ENCODE results near the gene RETN. TPM values are rescaled to one million over a fixed set of nuclear protein-coding genes. Genes with fewer than 3 reads are reported as not detected.

Gene RETN
- total and polyA plus RNA-seq, 10 donors: 5.4 to 60.6 (median 17.4) TPM

- Histone ChIP-seq H3K9me3 (no peaks in the 10 kb centered on the region), H3K4me3 (peak overlapping the region in 1 of 8 donors; percentile 59), H3K36me3 (peaks cover 0 to 8% (median 0%) of the 10 kb centered on the region in 6 donors), H3K27me3 (replicated peaks in 1 of 7) (peaks cover 0 to 25% (median 0%) of the 10 kb centered on the region in 7 donors), H3K4me1 (peaks cover 6 to 95% (median 40%) of the 10 kb centered on the region in 6 donors), H3K27ac (peak overlapping the region in 3 of 8 donors; percentile 19 to 88 (median 87))
- TF ChIP-seq POLR2A (IDR thresholded peaks at IDR 0.05) (no peak), POLR2AphosphoS5 (IDR thresholded peaks at IDR 0.05) (no peak), CTCF (IDR thresholded peaks at IDR 0.05 in 8 of 11, conservative IDR thresholded peaks at IDR 0.05 in 3 of 11) (no peak)
- intact Hi-C loops (cut with DNase I; ENCODE audit: low total_unique reads): no loop called here
- 31 to 57% (median 48%) methylated on average over 9 to 11 of the region's 11 CpGs for WGBS, 5 donors
- DNase-seq: peak; percentile 71
Observed at GRCh38 chr19:7698583-7698982, 29.7 kb downstream of the RETN start.

- H3K4me1 ChIP-seq: peaks cover 6 to 95% (median 41%) of the 10 kb centered on the region in 6 donors
- no peaks in the 10 kb centered on the region for H3K9me3 ChIP-seq
- H3K27me3 ChIP-seq (replicated peaks in 1 of 7): peaks cover 0 to 25% (median 0%) of the 10 kb centered on the region in 7 donors
- H3K36me3 ChIP-seq: peaks cover 0 to 8% (median 0%) of the 10 kb centered on the region in 6 donors
- intact Hi-C loops (cut with DNase I; ENCODE audit: low total_unique reads): no loop called here
- TF ChIP-seq POLR2A (IDR thresholded peaks at IDR 0.05) (no peak), POLR2AphosphoS5 (IDR thresholded peaks at IDR 0.05) (no peak), CTCF (IDR thresholded peaks at IDR 0.05 in 8 of 11, conservative IDR thresholded peaks at IDR 0.05 in 3 of 11) (no peak)
- WGBS, 5 donors: 38 to 60% (median 39%) methylated on average over 2 of the region's 2 CpGs
- peak; percentile 61 for DNase-seq
- peak overlapping the region in 1 of 8 donors; percentile 59 for H3K4me3 ChIP-seq
- peak overlapping the region in 3 of 8 donors; percentile 19 to 88 (median 87) for H3K27ac ChIP-seq
Observed at GRCh38 chr19:7699003-7699402, 30.2 kb downstream of the RETN start.

- TF ChIP-seq POLR2A (IDR thresholded peaks at IDR 0.05) (no peak), CTCF (IDR thresholded peaks at IDR 0.05 in 8 of 11, conservative IDR thresholded peaks at IDR 0.05 in 3 of 11) (no peak), POLR2AphosphoS5 (IDR thresholded peaks at IDR 0.05) (no peak)
- intact Hi-C loops (cut with DNase I; ENCODE audit: low total_unique reads): no loop called here
- DNase-seq: no peak
- Histone ChIP-seq H3K36me3 (peaks cover 0 to 8% (median 0%) of the 10 kb centered on the region in 6 donors), H3K4me1 (peaks cover 6 to 95% (median 41%) of the 10 kb centered on the region in 6 donors), H3K27ac (peak overlapping the region in 4 of 8 donors; percentile 19 to 88 (median 54)), H3K4me3 (peak overlapping the region in 4 of 8 donors; percentile 0 to 59 (median 17)), H3K27me3 (replicated peaks in 1 of 7) (peaks cover 0 to 25% (median 0%) of the 10 kb centered on the region in 7 donors), H3K9me3 (no peaks in the 10 kb centered on the region)
- 52 to 57% (median 57%) methylated on average over 15 of the region's 15 CpGs for WGBS, 5 donors
Observed at GRCh38 chr19:7699417-7700401, 30.9 kb downstream of the RETN start.

Measured in spleen (tissue), 11 donors.